Measurements from ENCODE around the gene BCAN. TPM values are rescaled to one million over a fixed set of nuclear protein-coding genes. Genes with fewer than 3 reads are reported as not detected.

The BCAN gene
- total and polyA plus RNA-seq, 2 of the 8 experiments (the other 6 are each of a cell fraction or from before 2014, with no cell fraction given): 4.5 to 24.0 TPM

DNA sequence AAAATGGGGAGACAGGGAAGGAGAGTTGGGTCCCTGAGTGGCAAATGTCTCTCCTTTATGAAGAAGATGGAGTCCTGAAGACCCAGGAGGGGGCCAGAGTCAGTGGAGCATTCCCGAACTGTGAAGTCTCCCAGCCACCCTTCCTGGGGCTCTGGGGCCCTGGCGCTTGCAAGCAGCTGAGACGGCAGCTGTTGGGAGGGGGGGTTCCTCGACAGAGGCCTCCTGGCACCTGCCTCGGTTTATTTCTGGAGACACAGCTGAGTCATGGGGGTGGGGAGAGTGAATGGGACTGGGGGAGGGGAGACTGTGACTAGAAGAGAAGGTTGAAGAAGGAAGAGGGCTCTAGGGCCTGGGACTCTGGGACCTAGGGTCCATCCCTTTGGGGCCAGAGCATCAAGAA is 21.3 kb downstream of the BCAN start (continued):
- TF ChIP-seq RFX5 (IDR thresholded peaks at IDR 0.05; ENCODE audit: borderline replicate concordance, low read depth, low read length): no peak

Measured in H1 (cell line).